Rectal smooth muscle tissue (tissue), 1 donor: ENCODE results near the gene BMPR1B.

Experiments
- H3K27ac ChIP-seq: one replicate; pipeline ENCODE4 v1.7.0; 2013; ENCODE audit warnings: low read depth, low read length, inconsistent platforms
- H3K27me3 ChIP-seq: one replicate; pipeline ENCODE4 v1.7.0; 2013; ENCODE audit warnings: low read length; ENCODE audit not compliant: control insufficient read depth, insufficient read depth
- H3K36me3 ChIP-seq: one replicate; pipeline ENCODE4 v1.7.0; 2013; ENCODE audit warnings: low read length; ENCODE audit not compliant: control insufficient read depth, insufficient read depth
- H3K4me1 ChIP-seq: one replicate; pipeline ENCODE4 v1.7.0; 2013; ENCODE audit warnings: low read length; ENCODE audit not compliant: control insufficient read depth, insufficient read depth
- H3K4me3 ChIP-seq: one replicate; pipeline ENCODE4 v1.7.0; 2013; ENCODE audit warnings: low read length
- H3K9ac ChIP-seq: one replicate; pipeline ENCODE4 v1.7.0; 2013; ENCODE audit warnings: low read length

BMPR1B gene

DNA sequence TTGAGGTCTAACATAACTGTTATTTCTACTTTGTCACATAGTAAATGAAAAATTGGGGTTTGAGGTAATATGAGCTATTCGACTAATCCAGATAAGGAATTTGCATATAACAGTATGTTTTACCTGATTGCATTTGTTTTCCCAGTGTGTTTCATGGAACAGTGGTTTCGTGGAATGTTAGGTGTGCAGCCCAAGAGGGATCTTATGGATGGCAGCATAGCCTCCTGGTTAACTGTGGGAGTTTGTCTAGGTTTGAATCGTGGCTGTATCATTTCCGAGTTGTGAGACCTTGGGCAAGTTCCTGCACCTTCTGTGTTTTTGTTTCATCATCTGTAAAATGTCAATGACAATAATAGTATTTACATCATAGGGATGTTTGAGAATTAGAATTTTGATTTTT, 7.9 kb downstream of the BMPR1B start:
- Histone ChIP-seq H3K4me1 (no peaks in the 10 kb centered on the region), H3K36me3 (no peaks in the 10 kb centered on the region), H3K27ac (no peak overlapping the region), H3K9ac (no peak overlapping the region), H3K4me3 (no peak overlapping the region), H3K27me3 (no peaks in the 10 kb centered on the region)

GRCh38 chr4:94766856-94767255, 9.1 kb downstream of the BMPR1B start:
- Histone ChIP-seq H3K9ac (no peak overlapping the region), H3K27me3 (no peaks in the 10 kb centered on the region), H3K4me3 (no peak overlapping the region), H3K4me1 (no peaks in the 10 kb centered on the region), H3K27ac (no peak overlapping the region), H3K36me3 (no peaks in the 10 kb centered on the region)

- no peak overlapping the region for H3K9ac ChIP-seq
- H3K27ac ChIP-seq = no peak overlapping the region
- no peaks in the 10 kb centered on the region for H3K36me3 ChIP-seq
- H3K4me3 ChIP-seq = no peak overlapping the region
- H3K4me1 ChIP-seq = no peaks in the 10 kb centered on the region
- H3K27me3 ChIP-seq = no peaks in the 10 kb centered on the region
These were observed 9.7 kb downstream of the BMPR1B start for GRCh38 chr4:94767446-94767845.

DNA sequence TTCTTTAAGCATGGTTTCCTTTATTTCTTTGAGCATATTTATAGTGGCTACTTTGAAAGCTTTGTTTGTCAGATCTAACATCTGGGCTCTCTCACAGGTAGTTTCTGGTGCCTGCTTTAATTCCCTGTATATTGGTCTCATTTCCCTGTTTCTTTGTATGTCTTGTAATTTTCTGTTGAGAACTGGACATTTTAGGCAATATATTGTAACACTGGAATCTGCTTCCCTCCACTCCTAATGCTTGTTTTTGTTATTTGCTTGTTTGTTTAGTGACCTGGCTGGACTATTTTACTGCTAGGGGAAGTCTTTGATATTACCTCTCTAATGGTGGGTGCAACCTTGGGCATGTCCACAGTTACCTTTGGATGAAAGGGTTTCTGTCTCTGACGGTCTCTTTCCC, 25.0 kb downstream of the BMPR1B start:
- H3K4me1 ChIP-seq = no peaks in the 10 kb centered on the region
- no peak overlapping the region for H3K4me3 ChIP-seq
- H3K36me3 ChIP-seq = no peaks in the 10 kb centered on the region
- H3K27me3 ChIP-seq = no peaks in the 10 kb centered on the region
- no peak overlapping the region for H3K27ac ChIP-seq
- H3K9ac ChIP-seq = no peak overlapping the region

DNA sequence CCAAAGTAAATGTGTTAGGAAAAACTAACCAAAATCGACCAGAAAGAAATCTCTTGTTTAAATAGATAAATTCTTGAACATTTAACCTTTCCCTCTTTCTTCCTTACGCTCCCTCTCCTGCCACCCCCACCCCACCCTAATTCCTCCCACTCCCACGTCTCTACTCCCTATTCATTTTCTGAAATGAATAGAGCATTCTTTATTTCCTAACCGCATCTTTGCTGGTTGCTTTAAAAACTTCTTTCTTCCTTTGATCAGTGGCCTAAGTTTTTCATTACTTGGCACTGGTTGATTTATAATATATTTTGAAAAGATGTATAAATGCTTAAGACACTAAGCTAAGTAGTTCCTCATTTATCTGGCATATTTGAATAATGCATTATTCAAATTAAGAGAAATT, 33.9 kb downstream of the BMPR1B start:
- no peaks in the 10 kb centered on the region for H3K4me1 ChIP-seq
- H3K27ac ChIP-seq = no peak overlapping the region
- H3K9ac ChIP-seq = no peak overlapping the region
- H3K4me3 ChIP-seq = no peak overlapping the region
- H3K27me3 ChIP-seq = no peaks in the 10 kb centered on the region
- H3K36me3 ChIP-seq = no peaks in the 10 kb centered on the region

DNA sequence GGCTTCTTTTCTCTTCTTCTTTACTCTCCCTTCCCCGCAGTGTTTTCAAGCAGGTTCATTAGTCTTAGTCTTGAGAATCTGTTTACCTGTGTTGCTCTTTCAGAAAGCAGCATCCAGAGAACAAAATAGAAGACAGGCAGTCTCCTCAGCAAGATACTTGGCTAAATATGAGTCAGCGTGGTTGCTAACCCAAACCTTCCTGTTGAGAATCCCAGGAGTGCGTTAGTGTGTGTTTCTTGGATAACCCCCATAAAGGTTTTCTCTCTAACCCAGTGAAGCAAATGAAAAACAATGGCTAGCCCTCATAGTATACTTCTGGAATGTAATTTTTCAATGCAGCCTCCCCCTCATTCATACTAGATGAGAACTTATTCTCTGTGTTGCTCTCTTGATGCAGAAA, 41.1 kb downstream of the BMPR1B start:
- no peak overlapping the region for H3K9ac ChIP-seq
- H3K4me3 ChIP-seq = no peak overlapping the region
- no peaks in the 10 kb centered on the region for H3K36me3 ChIP-seq
- no peaks in the 10 kb centered on the region for H3K4me1 ChIP-seq
- no peaks in the 10 kb centered on the region for H3K27me3 ChIP-seq
- H3K27ac ChIP-seq = no peak overlapping the region

DNA sequence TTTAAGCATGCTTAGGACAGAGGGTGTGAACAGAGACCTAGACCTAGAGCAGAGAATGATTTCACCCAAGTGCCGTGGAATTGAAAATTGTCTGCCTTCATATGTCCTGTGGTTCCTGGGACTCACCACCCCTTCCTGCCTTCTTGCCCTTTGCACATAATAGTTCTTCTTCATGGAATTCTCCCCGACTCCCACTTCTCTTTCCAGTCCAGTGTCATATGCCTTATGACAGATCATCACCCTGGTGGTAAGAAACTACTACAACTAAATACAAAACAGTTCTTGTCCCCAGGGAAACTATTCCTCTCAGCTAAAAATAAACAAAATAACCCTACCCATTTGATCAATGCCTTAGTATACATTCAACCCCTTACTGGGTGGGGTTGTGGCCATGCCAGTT, 43.3 kb downstream of the BMPR1B start:
- Histone ChIP-seq H3K27me3 (no peaks in the 10 kb centered on the region), H3K27ac (no peak overlapping the region), H3K4me1 (no peaks in the 10 kb centered on the region), H3K4me3 (no peak overlapping the region), H3K36me3 (no peaks in the 10 kb centered on the region), H3K9ac (no peak overlapping the region)

DNA sequence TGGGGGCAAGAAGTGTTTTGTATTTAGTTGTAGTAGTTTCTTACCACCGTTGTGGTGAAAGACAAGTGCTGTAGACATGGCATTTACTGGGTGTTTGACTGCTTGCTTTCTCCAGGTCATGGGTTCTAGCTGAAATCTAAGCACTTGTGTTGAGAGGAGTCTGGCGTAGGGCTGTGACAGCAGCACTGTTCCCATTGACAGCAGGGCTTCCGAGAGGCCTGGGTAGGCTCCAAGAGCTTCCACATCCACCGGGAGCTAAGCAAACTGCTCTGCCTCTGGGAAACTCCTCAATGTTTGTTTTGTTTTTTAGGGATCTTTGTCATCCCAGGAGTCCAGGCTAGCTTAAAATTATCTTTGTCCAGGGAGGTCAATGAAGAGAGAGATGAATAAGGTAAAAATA, 44.3 kb downstream of the BMPR1B start:
- no peak overlapping the region for H3K4me3 ChIP-seq
- no peak overlapping the region for H3K9ac ChIP-seq
- no peaks in the 10 kb centered on the region for H3K27me3 ChIP-seq
- H3K27ac ChIP-seq = no peak overlapping the region
- no peaks in the 10 kb centered on the region for H3K4me1 ChIP-seq
- no peaks in the 10 kb centered on the region for H3K36me3 ChIP-seq

DNA sequence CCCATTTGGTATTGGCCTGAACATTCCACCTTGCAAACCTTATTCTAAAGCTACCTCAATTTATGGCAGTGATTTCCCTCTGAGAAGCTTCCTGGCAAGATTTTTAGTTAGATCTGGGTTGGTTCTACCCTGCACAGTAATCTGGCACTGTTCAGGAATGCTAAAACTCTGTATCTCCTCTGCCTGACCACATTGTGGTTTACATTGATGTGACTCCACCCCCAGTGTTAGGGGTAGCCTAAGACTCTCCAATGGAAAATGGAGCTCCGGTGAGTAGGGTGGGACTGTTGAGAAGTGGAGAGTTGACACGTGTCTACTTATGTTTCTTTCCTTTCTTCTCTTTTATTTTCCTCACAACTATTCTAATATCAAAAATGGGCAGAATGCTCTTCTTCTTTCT, 45.4 kb downstream of the BMPR1B start:
- Histone ChIP-seq H3K4me1 (no peaks in the 10 kb centered on the region), H3K27me3 (no peaks in the 10 kb centered on the region), H3K27ac (no peak overlapping the region), H3K9ac (no peak overlapping the region), H3K4me3 (no peak overlapping the region), H3K36me3 (no peaks in the 10 kb centered on the region)

DNA sequence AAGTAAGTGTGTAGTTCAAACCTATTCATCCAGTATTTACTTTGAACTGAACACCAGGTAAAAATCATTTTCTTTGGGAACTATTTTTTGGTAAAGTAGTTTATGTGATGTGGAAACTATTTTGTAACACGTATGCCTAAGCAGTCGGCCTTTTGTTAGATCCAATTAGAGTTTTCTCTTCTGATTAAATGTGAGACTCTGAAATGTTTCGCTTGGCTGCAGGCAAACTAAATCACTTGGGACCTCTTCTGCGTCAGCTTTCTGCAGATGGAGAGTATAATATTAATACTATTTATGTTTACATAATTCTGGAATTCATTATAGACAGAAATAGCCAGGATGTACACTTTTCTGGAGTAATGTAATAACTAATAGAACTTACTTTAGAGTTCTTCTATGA, 46.9 kb downstream of the BMPR1B start:
- Histone ChIP-seq H3K9ac (no peak overlapping the region), H3K27ac (no peak overlapping the region), H3K27me3 (no peaks in the 10 kb centered on the region), H3K36me3 (no peaks in the 10 kb centered on the region), H3K4me1 (no peaks in the 10 kb centered on the region), H3K4me3 (no peak overlapping the region)

- Histone ChIP-seq H3K4me3 (no peak overlapping the region), H3K36me3 (no peaks in the 10 kb centered on the region), H3K4me1 (no peaks in the 10 kb centered on the region), H3K27me3 (no peaks in the 10 kb centered on the region), H3K9ac (no peak overlapping the region), H3K27ac (no peak overlapping the region)
These were observed 48.6 kb downstream of the BMPR1B start for GRCh38 chr4:94806376-94806775.

DNA sequence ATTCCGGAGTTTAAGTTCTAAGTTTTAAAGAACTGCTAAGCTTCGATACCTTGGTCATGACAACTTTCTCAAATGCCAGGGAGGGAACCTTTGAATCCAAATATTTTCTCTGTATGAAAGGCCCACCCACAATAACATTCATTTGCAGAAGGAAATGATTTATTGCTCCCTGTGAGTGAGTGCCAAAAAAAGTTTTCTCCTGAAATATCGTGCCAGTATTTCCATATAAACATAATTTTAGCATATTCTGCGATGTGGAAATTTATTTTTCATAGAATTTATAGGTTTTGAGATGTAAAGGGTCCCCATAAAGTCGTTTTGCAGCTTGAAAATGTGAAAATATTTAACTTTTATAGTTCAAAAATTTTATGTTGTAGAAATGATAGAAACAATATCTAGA, 53.9 kb downstream of the BMPR1B start:
- Histone ChIP-seq H3K4me3 (no peak overlapping the region), H3K9ac (no peak overlapping the region), H3K27ac (no peak overlapping the region), H3K36me3 (no peaks in the 10 kb centered on the region), H3K27me3 (no peaks in the 10 kb centered on the region), H3K4me1 (no peaks in the 10 kb centered on the region)

GRCh38 chr4:94813221-94813620, 55.5 kb downstream of the BMPR1B start:
- Histone ChIP-seq H3K36me3 (no peaks in the 10 kb centered on the region), H3K4me3 (no peak overlapping the region), H3K27ac (no peak overlapping the region), H3K27me3 (no peaks in the 10 kb centered on the region), H3K4me1 (no peaks in the 10 kb centered on the region), H3K9ac (no peak overlapping the region)

DNA sequence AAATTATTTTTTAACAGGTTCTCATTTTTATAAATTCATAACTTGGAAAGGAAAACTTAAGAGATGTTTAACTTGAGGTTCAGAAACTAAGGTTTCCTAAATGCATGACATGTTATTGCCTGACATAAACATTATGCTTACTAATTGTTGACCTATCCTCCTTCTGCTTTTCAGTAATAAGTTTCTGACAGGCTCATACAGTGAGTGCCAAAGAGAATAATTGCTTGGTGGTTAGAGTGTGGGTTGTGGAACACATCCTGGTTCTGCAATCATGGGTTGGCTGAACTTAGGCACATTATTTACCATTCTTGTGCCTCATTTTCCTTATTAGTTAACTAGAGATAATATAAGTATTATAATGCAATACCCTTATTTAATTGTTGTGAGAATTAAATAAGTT, 56.5 kb downstream of the BMPR1B start:
- H3K4me1 ChIP-seq = no peaks in the 10 kb centered on the region
- H3K36me3 ChIP-seq = no peaks in the 10 kb centered on the region
- no peaks in the 10 kb centered on the region for H3K27me3 ChIP-seq
- no peak overlapping the region for H3K4me3 ChIP-seq
- H3K27ac ChIP-seq = no peak overlapping the region
- H3K9ac ChIP-seq = no peak overlapping the region
